Stomach smooth muscle (tissue), 2 donors: Measurements from ENCODE around the gene CLASP2.

Experiments
- H3K27ac ChIP-seq: one replicate; pipeline ENCODE4 v1.7.0; 2013; ENCODE audit warnings: mild to moderate bottlenecking, low read length, inconsistent platforms
- H3K27me3 ChIP-seq, 2 donors: one replicate each; pipeline ENCODE4 v1.7.0; 2013; ENCODE audit warnings: low read length in 2 of 2; ENCODE audit not compliant: insufficient read depth in 2 of 2, control insufficient read depth in 1 of 2
- H3K36me3 ChIP-seq, 2 donors: one replicate each; pipeline ENCODE4 v1.7.0; 2013; ENCODE audit warnings: low read length in 2 of 2; ENCODE audit not compliant: control insufficient read depth in 2 of 2, insufficient read depth in 2 of 2
- H3K4me1 ChIP-seq: one replicate; pipeline ENCODE4 v1.7.0; 2013; ENCODE audit warnings: low read length; ENCODE audit not compliant: control insufficient read depth, insufficient read depth
- H3K4me3 ChIP-seq, 2 donors: one replicate each; pipeline ENCODE4 v1.7.0; 2013; ENCODE audit warnings: low read length in 2 of 2
- H3K9ac ChIP-seq, 2 donors: one replicate each; pipeline ENCODE4 v1.7.0; 2013; ENCODE audit warnings: low read length in 2 of 2, mild to moderate bottlenecking in 1 of 2
- H3K9me3 ChIP-seq, 2 donors: one replicate each; pipeline ENCODE4 v1.7.0; 2013; ENCODE audit warnings: low read length in 2 of 2; ENCODE audit not compliant: control insufficient read depth in 2 of 2
- donor health status: healthy.
- donor health status: Pancreatic carcinoma.

The CLASP2 gene

GRCh38 chr3:33513262-33513863, 204.7 kb downstream of the CLASP2 start:
- Histone ChIP-seq H3K27ac (no peak overlapping the region), H3K4me3 (no peak overlapping the region), H3K4me1 (no peaks in the 10 kb centered on the region), H3K36me3 (peaks cover 20 to 27% of the 10 kb centered on the region in 2 donors), H3K27me3 (no peaks in the 10 kb centered on the region), H3K9ac (no peak overlapping the region), H3K9me3 (no peaks in the 10 kb centered on the region)

GRCh38 chr3:33505027-33505426, 213.0 kb downstream of the CLASP2 start:
- H3K4me1 ChIP-seq: no peaks in the 10 kb centered on the region
- H3K9ac ChIP-seq: no peak overlapping the region
- no peak overlapping the region for H3K27ac ChIP-seq
- no peak overlapping the region for H3K4me3 ChIP-seq
- H3K9me3 ChIP-seq: no peaks in the 10 kb centered on the region
- H3K36me3 ChIP-seq: peaks cover 19 to 33% of the 10 kb centered on the region in 2 donors
- H3K27me3 ChIP-seq: no peaks in the 10 kb centered on the region

GRCh38 chr3:33496449-33496848, 221.6 kb downstream of the CLASP2 start:
- no peaks in the 10 kb centered on the region for H3K9me3 ChIP-seq
- H3K4me3 ChIP-seq: no peak overlapping the region
- H3K4me1 ChIP-seq: no peaks in the 10 kb centered on the region
- H3K9ac ChIP-seq: no peak overlapping the region
- H3K36me3 ChIP-seq: peaks cover 8 to 22% of the 10 kb centered on the region in 2 donors
- H3K27ac ChIP-seq: no peak overlapping the region
- H3K27me3 ChIP-seq: no peaks in the 10 kb centered on the region

DNA sequence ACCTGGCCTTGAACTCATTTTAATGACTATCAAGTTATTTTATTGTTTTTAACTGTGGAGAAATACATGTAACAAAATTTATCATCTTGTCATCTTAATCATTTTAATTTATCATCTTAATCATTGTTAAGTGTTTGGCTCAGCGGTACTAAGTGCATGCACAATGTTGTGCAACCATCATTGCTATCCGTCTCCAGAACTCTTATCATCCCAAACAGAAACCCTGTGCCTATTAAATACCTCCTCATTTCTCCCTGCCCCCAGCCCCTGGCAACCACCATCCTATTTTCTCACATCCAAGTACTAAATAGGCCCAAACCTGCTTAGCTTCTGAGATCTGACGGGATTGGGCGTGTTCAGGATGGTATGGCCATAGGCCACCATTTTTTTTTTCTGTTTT, 226.3 kb downstream of the CLASP2 start:
- Histone ChIP-seq H3K27ac (no peak overlapping the region), H3K9ac (no peak overlapping the region)

GRCh38 chr3:33490641-33491241, 227.3 kb downstream of the CLASP2 start:
- H3K36me3 ChIP-seq: no peaks in the 10 kb centered on the region
- H3K4me1 ChIP-seq: no peaks in the 10 kb centered on the region
- H3K9me3 ChIP-seq: no peaks in the 10 kb centered on the region
- H3K4me3 ChIP-seq: no peak overlapping the region
- H3K27me3 ChIP-seq: no peaks in the 10 kb centered on the region
- no peak overlapping the region for H3K27ac ChIP-seq
- no peak overlapping the region for H3K9ac ChIP-seq

More for the DNA sequence above, 226.3 kb downstream of the CLASP2 start:
- H3K4me3 ChIP-seq: no peak overlapping the region
- H3K36me3 ChIP-seq: peaks cover 0 to 4% of the 10 kb centered on the region in 2 donors
- H3K4me1 ChIP-seq: no peaks in the 10 kb centered on the region
- H3K27me3 ChIP-seq: no peaks in the 10 kb centered on the region
- no peaks in the 10 kb centered on the region for H3K9me3 ChIP-seq

DNA sequence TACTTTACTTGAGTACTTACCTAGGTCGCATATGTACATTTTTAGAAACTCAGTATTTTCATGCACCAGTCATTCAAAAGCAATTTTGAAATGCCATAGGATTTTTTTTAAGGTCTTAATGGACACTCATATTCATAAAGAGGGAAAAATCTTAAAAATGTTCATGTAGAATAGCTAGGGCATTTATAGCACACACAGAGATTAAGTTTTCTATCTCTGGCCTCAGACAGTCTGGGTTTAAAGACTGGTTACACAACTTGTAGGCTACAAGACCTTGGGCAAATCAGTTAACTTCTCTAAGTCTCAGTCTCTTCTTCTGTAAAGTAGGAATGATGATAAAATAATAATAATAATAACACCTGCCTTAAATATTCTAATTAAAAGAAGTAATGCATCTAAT, 229.4 kb downstream of the CLASP2 start:
- no peaks in the 10 kb centered on the region for H3K36me3 ChIP-seq
- H3K9ac ChIP-seq: no peak overlapping the region
- no peak overlapping the region for H3K27ac ChIP-seq
- no peaks in the 10 kb centered on the region for H3K27me3 ChIP-seq
- no peaks in the 10 kb centered on the region for H3K9me3 ChIP-seq
- no peak overlapping the region for H3K4me3 ChIP-seq
- no peaks in the 10 kb centered on the region for H3K4me1 ChIP-seq

- no peaks in the 10 kb centered on the region for H3K36me3 ChIP-seq
- H3K9me3 ChIP-seq: no peaks in the 10 kb centered on the region
- H3K27ac ChIP-seq: no peak overlapping the region
- no peaks in the 10 kb centered on the region for H3K27me3 ChIP-seq
- no peak overlapping the region for H3K9ac ChIP-seq
- H3K4me3 ChIP-seq: no peak overlapping the region
- H3K4me1 ChIP-seq: no peaks in the 10 kb centered on the region
Measured at GRCh38 chr3:33488246-33488645, 229.8 kb downstream of the CLASP2 start.

DNA sequence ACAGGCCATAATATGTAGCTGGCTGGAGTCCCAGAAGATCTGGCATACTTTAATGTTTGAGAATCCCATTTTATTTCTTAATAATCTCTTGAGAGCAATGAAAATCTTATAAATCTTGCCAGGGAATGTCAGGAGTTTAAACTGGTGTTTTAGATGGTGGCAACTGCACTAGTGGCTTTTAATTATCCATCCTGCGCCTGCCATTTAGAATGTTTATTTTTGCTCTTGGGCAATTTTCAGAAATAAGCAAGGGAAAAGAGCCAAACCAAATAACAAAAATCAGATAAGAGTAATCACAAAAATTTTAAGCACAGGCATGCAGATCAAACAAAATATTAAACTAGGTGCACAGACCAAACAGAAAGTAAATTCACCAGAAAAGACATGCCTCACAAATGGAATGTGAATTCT, 235.9 kb downstream of the CLASP2 start:
- Histone ChIP-seq H3K27me3 (no peaks in the 10 kb centered on the region), H3K9ac (no peak overlapping the region), H3K9me3 (no peaks in the 10 kb centered on the region), H3K4me1 (no peaks in the 10 kb centered on the region), H3K27ac (no peak overlapping the region), H3K36me3 (no peaks in the 10 kb centered on the region), H3K4me3 (no peak overlapping the region)

DNA sequence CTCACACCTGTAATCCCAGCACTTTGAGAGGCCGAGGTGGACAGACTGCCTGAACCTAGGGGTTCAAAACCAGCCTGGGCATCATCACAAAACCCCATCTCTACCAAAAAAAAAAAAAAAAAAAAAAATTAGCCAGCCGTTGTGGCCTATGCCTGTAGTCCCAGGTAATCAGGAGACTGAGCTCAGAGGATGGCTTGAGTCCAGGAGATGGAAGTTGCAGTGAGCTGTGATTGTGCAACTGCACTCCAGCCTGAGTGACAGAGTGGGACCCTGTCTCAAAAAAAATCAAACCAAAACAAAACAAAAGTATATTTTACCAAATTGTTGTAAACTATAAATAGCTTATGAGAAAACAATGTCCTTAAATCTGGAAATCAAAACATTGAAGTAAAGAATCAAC, 243.2 kb downstream of the CLASP2 start:
- no peak overlapping the region for H3K9ac ChIP-seq
- H3K4me1 ChIP-seq: no peaks in the 10 kb centered on the region
- no peaks in the 10 kb centered on the region for H3K27me3 ChIP-seq
- no peak overlapping the region for H3K27ac ChIP-seq
- H3K36me3 ChIP-seq: no peaks in the 10 kb centered on the region
- no peak overlapping the region for H3K4me3 ChIP-seq
- H3K9me3 ChIP-seq: no peaks in the 10 kb centered on the region

GRCh38 chr3:33473813-33474212, 244.2 kb downstream of the CLASP2 start:
- Histone ChIP-seq H3K9ac (no peak overlapping the region), H3K27me3 (no peaks in the 10 kb centered on the region), H3K9me3 (no peaks in the 10 kb centered on the region), H3K36me3 (no peaks in the 10 kb centered on the region), H3K4me1 (no peaks in the 10 kb centered on the region), H3K4me3 (no peak overlapping the region), H3K27ac (no peak overlapping the region)

DNA sequence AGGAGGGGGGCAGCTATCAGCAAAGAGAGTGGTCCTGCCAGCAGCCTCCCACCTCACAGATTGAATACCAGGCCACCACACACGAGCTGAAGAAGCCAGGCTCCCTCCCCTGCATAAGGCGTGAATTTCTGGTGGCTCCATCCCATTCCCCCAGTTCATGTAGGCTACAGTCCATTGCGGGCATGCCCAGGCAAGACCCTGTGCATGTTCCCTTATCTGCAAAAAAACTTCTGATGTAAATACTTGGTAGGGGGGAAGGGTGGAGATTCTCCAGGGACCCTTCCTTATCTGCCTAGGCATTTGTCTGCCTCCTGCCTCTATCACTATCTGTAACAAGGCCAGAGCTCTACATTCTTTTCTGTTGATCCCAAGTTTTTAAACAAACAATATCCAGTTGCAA, 250.3 kb downstream of the CLASP2 start:
- Histone ChIP-seq H3K27me3 (no peaks in the 10 kb centered on the region), H3K36me3 (no peaks in the 10 kb centered on the region), H3K4me1 (no peaks in the 10 kb centered on the region), H3K9ac (no peak overlapping the region), H3K9me3 (no peaks in the 10 kb centered on the region), H3K4me3 (no peak overlapping the region), H3K27ac (no peak overlapping the region)
